Transverse colon (tissue), 4 donors: ENCODE data around the gene IFITM1. TPM values are rescaled to one million over a fixed set of nuclear protein-coding genes. Genes with fewer than 3 reads are reported as not detected.

ENCODE experiments used
- DNase-seq: peaks from one replicate; pipeline ENCODE4 v3.0.0-alpha.2; 2019
- H3K27ac ChIP-seq, 4 donors: fragments of 200-600 bp; sonication (generic); 2 replicates each; pipeline ENCODE4 v1.5.1; 2016 to 2018; ENCODE audit warnings: inconsistent platforms in 4 of 4
- H3K27me3 ChIP-seq: fragments of 200-600 bp; sonication (generic); 2 replicates; pipeline ENCODE4 v1.5.1; 2017; ENCODE audit warnings: inconsistent platforms
- H3K36me3 ChIP-seq, 4 donors: fragments of 200-600 bp; sonication (generic); 2 replicates each; pipeline ENCODE4 v1.5.1; 2017 to 2019; ENCODE audit warnings: inconsistent platforms in 4 of 4
- H3K4me1 ChIP-seq, 4 donors: fragments of 200-600 bp; sonication (generic); 2 replicates each; pipeline ENCODE4 v1.5.1; 2017 to 2020; ENCODE audit warnings: inconsistent platforms in 4 of 4
- H3K4me3 ChIP-seq, 4 donors: fragments of 200-600 bp; sonication (generic); 1 replicate in 1 of 4; 2 replicates in 3 of 4; pipeline versions ENCODE4 v1.5.1 to v1.6.1; 2017 to 2019; ENCODE audit warnings: inconsistent platforms in 4 of 4
- H3K9me3 ChIP-seq, 2 donors: fragments of 200-600 bp; sonication (generic); 2 replicates each; pipeline ENCODE4 v1.5.1; 2017 to 2019; ENCODE audit warnings: inconsistent platforms in 2 of 2
- CTCF ChIP-seq, 5 experiments: fragments of 200-600 bp in 3 of 5; fragments of 450-650 bp in 2 of 5; sonication (generic) in 3 of 5; IDR thresholded peaks; 1 replicate in 2 of 5; 2 replicates in 3 of 5; pipeline ENCODE4 v1.5.1; 2016 to 2017; ENCODE audit warnings: antibody characterized with exemption in 5 of 5, inconsistent platforms in 3 of 5, mild to moderate bottlenecking in 2 of 5, moderate library complexity in 1 of 5
- EP300 ChIP-seq: sonication (generic); formaldehyde crosslinking; IDR thresholded peaks from one replicate; pipeline ENCODE4 v1.6.1; 2017; ENCODE audit warnings: antibody characterized with exemption, low read depth
- POLR2A ChIP-seq: fragments of 450-650 bp; IDR thresholded peaks from one replicate; pipeline ENCODE4 v1.6.1; 2016; ENCODE audit warnings: antibody characterized with exemption, mild to moderate bottlenecking, moderate library complexity
- POLR2AphosphoS5 ChIP-seq, 3 donors: sonication (generic); formaldehyde crosslinking; IDR thresholded peaks; one replicate each; pipeline ENCODE4 v1.6.1; 2016; ENCODE audit warnings: antibody characterized with exemption in 3 of 3
- WGBS, 2 donors: methylation state at CpG; one replicate each; pipeline ENCODE4 v1.1.5; 2018; ENCODE audit warnings: low coverage in 1 of 2; 5-methylcytosine and 5-hydroxymethylcytosine counted together
- in situ Hi-C, 4 donors: fragments of 200-750 bp; cut with MboI; loops; one replicate each; pipeline versions ENCODE4 v1.15.0 to v1.15.1; 2017; ENCODE audit warnings: low sequenced_read_pairs in 3 of 4, low pct_ligation_motif_present in 1 of 4, low pct_unique_long_range_greater_than_20kb in 1 of 4
- intact Hi-C: fragments of 100-400 bp; cut with DNase I; formaldehyde crosslinking; loops from one replicate; pipeline ENCODE4 v1.15.1; 2023; ENCODE audit warnings: low total_unique reads
- total RNA-seq, 4 donors: library from RNA; depleted of rRNA; stranded (reverse); fragments of >200 nt; gene quantifications; one replicate each; pipeline ENCODE4 v1.1.0, GENCODE V29; 2016

Gene IFITM1
- total RNA-seq, 4 donors from 2014 or later, result 19.9 to 109 (median 60.5) TPM

- H3K4me1 ChIP-seq, result peaks cover 0 to 12% (median 6%) of the 10 kb centered on the region in 4 donors
- in situ Hi-C loops, result no loop called here
- 34% methylated on average over 20 of the region's 20 CpGs; no CpG with 5 or more reads in 1 of the 2 donors for WGBS, 2 donors
Measured at GRCh38 chr11:299951-300735, 13.7 kb upstream of the IFITM1 start.

GRCh38 chr11:303363-303762 is 10.5 kb upstream of the IFITM1 start:
- Histone ChIP-seq H3K27me3 (peaks cover 22% of the 10 kb centered on the region), H3K9me3 (no peaks in the 10 kb centered on the region), H3K4me3 (no peak overlapping the region), H3K27ac (no peak overlapping the region), H3K4me1 (peaks cover 0 to 16% (median 3%) of the 10 kb centered on the region in 4 donors), H3K36me3 (no peaks in the 10 kb centered on the region)
- no peak for TF ChIP-seq POLR2AphosphoS5 (IDR thresholded peaks at IDR 0.05)
- TF ChIP-seq POLR2A, result no peak
- TF ChIP-seq CTCF (IDR thresholded peaks at IDR 0.05), result no peak
- TF ChIP-seq EP300, result no peak
- DNase-seq, result no peak
- 60 to 76% methylated on average over 6 to 12 of the region's 12 CpGs for WGBS, 2 donors
- in situ Hi-C loops, result no loop called here
- intact Hi-C loops, result no loop called here

More at GRCh38 chr11:299951-300735, 13.7 kb upstream of the IFITM1 start:
- H3K27me3 ChIP-seq, result peaks cover 31% of the 10 kb centered on the region
- intact Hi-C loops, result no loop called here
- H3K4me3 ChIP-seq, result no peak overlapping the region
- H3K27ac ChIP-seq, result no peak overlapping the region
- no peak for DNase-seq
- no peaks in the 10 kb centered on the region for H3K36me3 ChIP-seq
- no peak for TF ChIP-seq POLR2AphosphoS5 (IDR thresholded peaks at IDR 0.05)
- TF ChIP-seq EP300, result no peak
- no peak for TF ChIP-seq POLR2A
- TF ChIP-seq CTCF (IDR thresholded peaks at IDR 0.05), result no peak
- no peaks in the 10 kb centered on the region for H3K9me3 ChIP-seq

GRCh38 chr11:304061-304506 is 9.8 kb upstream of the IFITM1 start:
- Histone ChIP-seq H3K27ac (no peak overlapping the region), H3K36me3 (no peaks in the 10 kb centered on the region), H3K4me3 (no peak overlapping the region), H3K27me3 (peaks cover 15% of the 10 kb centered on the region), H3K9me3 (no peaks in the 10 kb centered on the region), H3K4me1 (peaks cover under 1 to 16% (median 4%) of the 10 kb centered on the region in 4 donors)
- TF ChIP-seq CTCF (IDR thresholded peaks at IDR 0.05) (no peak), EP300 (no peak), POLR2A (no peak), POLR2AphosphoS5 (IDR thresholded peaks at IDR 0.05) (no peak)
- WGBS, 2 donors, result 92% methylated on average over 51 of the region's 52 CpGs; no CpG with 5 or more reads in 1 of the 2 donors
- DNase-seq, result no peak
- intact Hi-C loops, result no loop called here
- in situ Hi-C loops, result no loop called here

GRCh38 chr11:304915-305843 is 8.7 kb upstream of the IFITM1 start:
- intact Hi-C loops (loop anchor here (5.0 kb wide), 1 partner anchor 52 kb away; no protein-coding TSS in a partner anchor), in situ Hi-C loops (loop anchor here in 1 of 4 donors (5.0 kb wide), 1 partner anchor 62 kb away; the partner anchor contains the start of gene B4GALNT4)
- H3K27me3 ChIP-seq, result peaks cover 5% of the 10 kb centered on the region
- 36 to 52% methylated on average over 12 to 19 of the region's 19 CpGs for WGBS, 2 donors
- H3K36me3 ChIP-seq, result no peaks in the 10 kb centered on the region
- no peak overlapping the region for H3K4me3 ChIP-seq
- peak; percentile 75 for DNase-seq
- peak overlapping the region in 2 of 4 donors; percentile 37 to 39 for H3K27ac ChIP-seq
- H3K9me3 ChIP-seq, result no peaks in the 10 kb centered on the region
- TF ChIP-seq CTCF (IDR thresholded peaks at IDR 0.05) (peak; percentile 60 to 84 (median 66)), POLR2A (no peak)
- peaks cover 11 to 25% (median 12%) of the 10 kb centered on the region in 4 donors for H3K4me1 ChIP-seq
